T-helper 1 cell treated with Interleukin-12 subunit alpha and Interleukin-12 subunit beta and Interleukin-4 antibody, amounts not matched to agents 30 μg/mL and 1 μg/mL, for 36 hours (primary cell): ENCODE measurements around the gene CEBPG.

Experiments
- H3K27ac Mint-ChIP-seq: one replicate; pipeline ENCODE4 v1.8.0; 2021; ENCODE audit warnings: mild to moderate bottlenecking, mixed read lengths
- H3K27me3 Mint-ChIP-seq: one replicate; pipeline ENCODE4 v1.8.0; 2021; ENCODE audit warnings: low read depth, mixed read lengths
- H3K36me3 Mint-ChIP-seq: one replicate; pipeline ENCODE4 v1.8.0; 2021; ENCODE audit warnings: low read depth, mixed read lengths
- H3K4me1 Mint-ChIP-seq: one replicate; pipeline ENCODE4 v1.8.0; 2021; ENCODE audit warnings: low read depth, mixed read lengths
- H3K4me3 Mint-ChIP-seq: one replicate; pipeline ENCODE4 v1.8.0; 2021; ENCODE audit warnings: mild to moderate bottlenecking, moderate library complexity, mixed read lengths
- H3K9me3 Mint-ChIP-seq: one replicate; pipeline ENCODE4 v1.8.0; 2021; ENCODE audit warnings: mixed read lengths

The CEBPG gene

GRCh38 chr19:33366127-33366526 is 7.4 kb upstream of the CEBPG start:
- Mint-ChIP-seq H3K4me1 (no peaks in the 10 kb centered on the region), H3K27ac (no peak overlapping the region), H3K9me3 (no peaks in the 10 kb centered on the region), H3K27me3 (peaks cover 32% of the 10 kb centered on the region), H3K36me3 (no peaks in the 10 kb centered on the region), H3K4me3 (no peak overlapping the region)

GRCh38 chr19:33366897-33367296 is 6.6 kb upstream of the CEBPG start:
- Mint-ChIP-seq H3K27me3 (peaks cover 32% of the 10 kb centered on the region), H3K4me3 (no peak overlapping the region), H3K9me3 (no peaks in the 10 kb centered on the region), H3K36me3 (no peaks in the 10 kb centered on the region), H3K4me1 (no peaks in the 10 kb centered on the region), H3K27ac (no peak overlapping the region)

GRCh38 chr19:33368074-33368864 is 5.2 kb upstream of the CEBPG start:
- Mint-ChIP-seq H3K27ac (no peak overlapping the region), H3K36me3 (no peaks in the 10 kb centered on the region), H3K27me3 (peaks cover 29% of the 10 kb centered on the region), H3K4me1 (peaks cover 5% of the 10 kb centered on the region), H3K4me3 (no peak overlapping the region), H3K9me3 (no peaks in the 10 kb centered on the region)

GRCh38 chr19:33370783-33371182 is 2.7 kb upstream of the CEBPG start:
- Mint-ChIP-seq H3K36me3 (peaks cover 7% of the 10 kb centered on the region), H3K27ac (no peak overlapping the region), H3K4me3 (no peak overlapping the region), H3K27me3 (peaks cover 23% of the 10 kb centered on the region), H3K4me1 (peaks cover 19% of the 10 kb centered on the region), H3K9me3 (no peaks in the 10 kb centered on the region)

- no peaks in the 10 kb centered on the region for H3K9me3 Mint-ChIP-seq
- no peaks in the 10 kb centered on the region for H3K27me3 Mint-ChIP-seq
- H3K27ac Mint-ChIP-seq = peak overlapping the region; percentile 49
- H3K4me3 Mint-ChIP-seq = peak overlapping the region; percentile 87
- peaks cover 38% of the 10 kb centered on the region for H3K4me1 Mint-ChIP-seq
- H3K36me3 Mint-ChIP-seq = peaks cover 15% of the 10 kb centered on the region
Measured at GRCh38 chr19:33374236-33374714, 766 bp downstream of the CEBPG start.

- H3K27ac Mint-ChIP-seq = no peak overlapping the region
- peaks cover 16% of the 10 kb centered on the region for H3K36me3 Mint-ChIP-seq
- peaks cover 38% of the 10 kb centered on the region for H3K4me1 Mint-ChIP-seq
- H3K4me3 Mint-ChIP-seq = peak overlapping the region; percentile 87
- H3K9me3 Mint-ChIP-seq = no peaks in the 10 kb centered on the region
- H3K27me3 Mint-ChIP-seq = no peaks in the 10 kb centered on the region
Measured at GRCh38 chr19:33375156-33375836, 1.8 kb downstream of the CEBPG start.

- no peaks in the 10 kb centered on the region for H3K27me3 Mint-ChIP-seq
- H3K4me1 Mint-ChIP-seq = peaks cover 38% of the 10 kb centered on the region
- H3K36me3 Mint-ChIP-seq = peaks cover 17% of the 10 kb centered on the region
- H3K4me3 Mint-ChIP-seq = peak overlapping the region; percentile 87
- no peak overlapping the region for H3K27ac Mint-ChIP-seq
- H3K9me3 Mint-ChIP-seq = no peaks in the 10 kb centered on the region
Measured at GRCh38 chr19:33375837-33376159, 2.3 kb downstream of the CEBPG start.

GRCh38 chr19:33376423-33376822 is 2.9 kb downstream of the CEBPG start:
- H3K27me3 Mint-ChIP-seq = no peaks in the 10 kb centered on the region
- peaks cover 22% of the 10 kb centered on the region for H3K36me3 Mint-ChIP-seq
- peaks cover 38% of the 10 kb centered on the region for H3K4me1 Mint-ChIP-seq
- H3K9me3 Mint-ChIP-seq = no peaks in the 10 kb centered on the region
- no peak overlapping the region for H3K4me3 Mint-ChIP-seq
- H3K27ac Mint-ChIP-seq = no peak overlapping the region

GRCh38 chr19:33376941-33377557 is 3.5 kb downstream of the CEBPG start:
- H3K4me1 Mint-ChIP-seq = peaks cover 38% of the 10 kb centered on the region
- no peaks in the 10 kb centered on the region for H3K27me3 Mint-ChIP-seq
- no peak overlapping the region for H3K4me3 Mint-ChIP-seq
- H3K9me3 Mint-ChIP-seq = no peaks in the 10 kb centered on the region
- no peak overlapping the region for H3K27ac Mint-ChIP-seq
- H3K36me3 Mint-ChIP-seq = peaks cover 22% of the 10 kb centered on the region

- peaks cover 22% of the 10 kb centered on the region for H3K36me3 Mint-ChIP-seq
Measured at GRCh38 chr19:33377586-33378475, 4.3 kb downstream of the CEBPG start.

GRCh38 chr19:33379151-33379829 is 5.8 kb downstream of the CEBPG start:
- Mint-ChIP-seq H3K27ac (no peak overlapping the region), H3K9me3 (no peaks in the 10 kb centered on the region), H3K4me1 (peaks cover 31% of the 10 kb centered on the region), H3K27me3 (no peaks in the 10 kb centered on the region), H3K4me3 (no peak overlapping the region), H3K36me3 (peaks cover 20% of the 10 kb centered on the region)

More at GRCh38 chr19:33377586-33378475, 4.3 kb downstream of the CEBPG start:
- Mint-ChIP-seq H3K27ac (no peak overlapping the region), H3K9me3 (no peaks in the 10 kb centered on the region), H3K27me3 (no peaks in the 10 kb centered on the region), H3K4me1 (peaks cover 34% of the 10 kb centered on the region), H3K4me3 (no peak overlapping the region)

GRCh38 chr19:33381101-33381500 is 7.6 kb downstream of the CEBPG start:
- Mint-ChIP-seq H3K4me1 (peaks cover 16% of the 10 kb centered on the region), H3K27me3 (no peaks in the 10 kb centered on the region), H3K27ac (no peak overlapping the region), H3K4me3 (no peak overlapping the region), H3K9me3 (no peaks in the 10 kb centered on the region), H3K36me3 (peaks cover 13% of the 10 kb centered on the region)

- no peaks in the 10 kb centered on the region for H3K27me3 Mint-ChIP-seq
- peaks cover 11% of the 10 kb centered on the region for H3K36me3 Mint-ChIP-seq
- H3K9me3 Mint-ChIP-seq = no peaks in the 10 kb centered on the region
- no peak overlapping the region for H3K4me3 Mint-ChIP-seq
- H3K4me1 Mint-ChIP-seq = peaks cover 8% of the 10 kb centered on the region
- H3K27ac Mint-ChIP-seq = no peak overlapping the region
Measured at GRCh38 chr19:33382006-33382405, 8.5 kb downstream of the CEBPG start.

- Mint-ChIP-seq H3K27ac (no peak overlapping the region), H3K4me1 (peaks cover 3% of the 10 kb centered on the region), H3K27me3 (no peaks in the 10 kb centered on the region), H3K36me3 (peaks cover 11% of the 10 kb centered on the region), H3K4me3 (no peak overlapping the region), H3K9me3 (no peaks in the 10 kb centered on the region)
Measured at GRCh38 chr19:33382982-33383381, 9.5 kb downstream of the CEBPG start.
